Stimulated activated CD4-positive, alpha-beta T cell treated with anti-CD3 and anti-CD28 coated beads, Interleukin-15, amount 100 ng/mL, for 48 hours (primary cell): Measurements from ENCODE around the gene RIMKLB.

Experiments used
- DNase-seq, 2 donors: peaks; one replicate each; pipeline ENCODE4 v3.0.0-alpha.2; 2020; ENCODE audit warnings: low read depth in 2 of 2

RIMKLB gene, protein sequence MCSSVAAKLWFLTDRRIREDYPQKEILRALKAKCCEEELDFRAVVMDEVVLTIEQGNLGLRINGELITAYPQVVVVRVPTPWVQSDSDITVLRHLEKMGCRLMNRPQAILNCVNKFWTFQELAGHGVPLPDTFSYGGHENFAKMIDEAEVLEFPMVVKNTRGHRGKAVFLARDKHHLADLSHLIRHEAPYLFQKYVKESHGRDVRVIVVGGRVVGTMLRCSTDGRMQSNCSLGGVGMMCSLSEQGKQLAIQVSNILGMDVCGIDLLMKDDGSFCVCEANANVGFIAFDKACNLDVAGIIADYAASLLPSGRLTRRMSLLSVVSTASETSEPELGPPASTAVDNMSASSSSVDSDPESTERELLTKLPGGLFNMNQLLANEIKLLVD

DNA sequence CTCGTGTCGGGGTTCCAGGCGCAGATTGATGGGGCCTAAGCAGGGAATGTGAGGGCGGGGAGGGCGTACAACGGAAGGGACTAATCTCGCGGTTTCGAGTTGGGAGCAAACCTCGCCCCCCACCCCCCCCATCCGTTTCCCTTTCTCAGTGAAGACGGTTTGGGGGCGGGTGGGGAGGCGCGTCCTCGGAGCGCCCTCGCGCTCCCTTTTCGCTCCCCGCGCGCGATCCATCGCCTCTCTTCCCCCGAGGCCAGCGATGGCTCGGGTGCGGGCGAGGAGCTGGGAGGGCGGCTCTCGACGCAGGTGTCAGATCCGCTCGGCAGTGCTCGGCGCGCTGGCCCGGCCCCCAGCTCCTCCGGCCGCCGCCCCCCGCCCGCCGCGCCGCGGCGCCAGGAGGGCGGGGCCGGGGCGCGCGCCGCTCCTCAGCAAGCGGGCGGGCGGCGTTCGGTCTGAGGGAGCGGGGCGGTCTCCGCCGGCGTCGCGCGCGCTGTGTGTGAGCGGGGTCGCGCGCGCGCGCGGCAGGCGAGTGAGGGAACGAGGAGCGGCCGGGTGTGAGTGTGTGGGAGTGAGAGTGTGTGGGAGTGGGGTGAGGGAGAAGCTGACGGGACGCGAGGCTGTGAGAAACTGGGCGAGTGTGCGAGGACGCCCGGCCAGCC, at the start of gene RIMKLB:
RIMKLB (plus strand) TSS at position 516 of the 656 bp plus-strand sequence. CDS start 15,876 bp downstream, outside the sequence.
- peak; percentile 34 to 59 for DNase-seq

DNA sequence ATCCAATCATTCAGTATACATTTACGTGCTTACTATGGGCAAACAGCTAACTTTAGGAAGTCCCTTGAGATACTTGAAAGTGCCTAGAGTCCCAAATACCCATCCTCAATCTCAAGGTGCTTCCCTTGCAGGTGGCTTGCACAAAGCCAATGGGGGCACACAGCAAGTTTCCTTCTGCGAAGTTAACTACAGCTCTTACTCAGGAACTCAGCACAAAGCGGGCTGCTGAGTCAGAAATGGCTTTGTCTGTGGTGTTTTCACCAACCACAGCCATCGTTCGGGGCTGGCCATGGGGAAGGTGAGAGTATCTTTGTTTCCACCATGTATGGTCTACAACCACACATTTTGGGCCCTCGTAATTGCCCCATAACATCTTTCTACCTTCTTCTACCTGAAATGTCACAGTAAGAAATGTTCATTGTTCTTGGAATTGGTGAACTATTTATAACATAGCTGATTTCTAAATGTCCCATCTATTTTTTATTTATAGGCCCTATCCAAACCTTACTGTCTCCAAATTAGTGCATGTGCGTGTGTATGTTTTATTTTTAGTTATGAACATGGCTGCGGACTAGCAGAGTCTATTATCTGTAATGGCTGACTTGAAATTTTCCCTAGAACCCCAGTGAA, 49.1 kb upstream of the RIMKLB start:
- DNase-seq: peak; percentile 71 to 72

DNA sequence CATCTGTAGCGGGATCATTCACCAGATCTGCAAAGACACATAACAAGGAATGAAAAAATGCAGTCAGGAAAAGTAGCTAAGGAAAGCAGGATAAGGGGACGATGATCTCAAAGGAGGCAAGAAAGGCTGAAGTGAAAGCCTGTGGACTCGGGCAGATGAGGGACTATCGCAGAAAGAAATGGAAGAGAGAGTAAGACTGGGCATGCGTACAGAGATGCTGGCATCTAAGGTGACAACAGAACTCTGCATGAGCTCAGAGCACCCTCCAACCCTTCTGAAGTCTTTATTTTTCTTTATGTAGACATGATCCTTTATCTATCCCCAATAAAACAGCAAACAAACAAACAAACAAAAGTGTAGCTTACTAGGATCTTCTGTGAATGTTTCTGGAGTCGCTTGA, 42.4 kb upstream of the RIMKLB start:
- no peak for DNase-seq

DNA sequence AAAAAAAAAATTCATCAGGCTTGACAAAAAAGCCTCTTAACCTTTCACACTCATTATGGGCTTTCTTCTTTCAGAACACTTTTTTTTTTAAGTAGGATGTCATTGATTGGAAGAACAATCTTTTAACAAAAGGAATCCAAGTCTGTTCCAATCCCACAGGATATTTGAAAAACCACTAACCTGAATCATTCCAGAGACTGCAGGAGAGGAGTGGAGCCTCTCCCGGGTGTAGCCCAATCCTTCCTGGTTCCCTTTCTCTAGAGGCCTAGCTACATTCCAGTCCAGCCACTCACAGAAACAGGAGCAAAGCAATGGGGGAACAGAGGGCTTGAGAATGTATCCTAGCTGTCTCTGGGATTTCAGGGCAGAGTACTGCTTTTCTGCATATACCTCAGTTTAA, 39.4 kb upstream of the RIMKLB start:
- DNase-seq: no peak

DNA sequence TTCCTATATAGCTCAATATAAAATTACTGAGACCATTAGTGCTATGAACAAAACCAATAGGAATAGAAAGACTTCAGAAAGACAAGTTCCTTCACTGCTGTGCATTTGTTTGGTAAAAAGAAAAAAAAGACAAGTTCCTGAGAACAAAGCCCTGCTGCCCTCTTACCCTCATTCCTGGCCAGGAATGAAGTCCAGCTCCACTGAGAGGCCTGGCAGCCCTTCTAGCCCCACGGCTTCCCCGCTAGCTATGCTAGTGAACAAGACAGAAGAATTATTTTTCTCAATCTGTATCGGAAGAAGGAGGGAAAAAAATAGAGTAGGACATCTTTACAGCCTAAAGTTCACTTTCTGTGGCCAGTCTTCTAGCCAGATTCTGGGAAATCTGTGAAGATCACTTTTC, 36.8 kb upstream of the RIMKLB start:
- no peak for DNase-seq

DNA sequence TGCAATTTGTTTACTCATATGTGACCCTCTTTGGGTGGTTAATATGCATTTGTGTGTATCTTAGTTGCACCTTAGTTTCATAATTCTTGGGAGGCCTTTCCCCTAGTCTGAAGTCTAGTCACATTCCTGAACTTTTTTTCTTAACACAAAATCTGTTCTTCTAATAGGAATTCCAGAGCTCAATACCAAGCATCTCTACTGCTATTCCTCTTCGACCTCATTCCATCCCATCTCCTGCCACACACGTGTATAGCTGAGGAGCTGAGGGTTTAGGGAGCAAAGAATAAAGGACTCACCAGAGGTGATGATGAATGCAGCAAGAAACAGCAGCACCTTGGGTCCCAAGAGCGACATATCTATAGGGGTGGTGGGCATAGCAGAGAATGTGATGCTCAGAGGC, 36.0 kb upstream of the RIMKLB start:
- DNase-seq: no peak

DNA sequence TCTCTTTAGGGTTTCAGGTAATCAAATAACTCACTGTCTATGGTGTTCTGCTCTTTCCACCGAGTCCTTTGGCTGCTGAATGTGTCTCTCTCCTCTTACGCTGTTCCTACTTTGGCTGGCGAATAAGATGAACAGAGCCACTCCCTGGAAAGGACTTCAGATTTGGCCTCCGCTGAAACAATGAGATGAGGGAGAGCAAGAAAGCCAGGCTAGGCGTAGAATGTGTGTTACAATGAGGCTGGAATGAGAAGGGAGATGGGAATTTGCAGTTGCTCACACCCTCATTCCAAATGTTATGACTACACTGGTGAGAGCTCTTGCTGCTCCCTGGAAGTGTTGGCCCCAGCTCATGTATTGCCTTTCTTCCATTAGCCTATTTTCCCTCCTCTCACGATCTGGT, 35.2 kb upstream of the RIMKLB start, which contains the start of gene MFAP5:
MFAP5 (minus strand) TSS at position 234 of the 400 bp plus-strand sequence. CDS start 722 bp downstream, outside the sequence.
- no peak for DNase-seq

DNA sequence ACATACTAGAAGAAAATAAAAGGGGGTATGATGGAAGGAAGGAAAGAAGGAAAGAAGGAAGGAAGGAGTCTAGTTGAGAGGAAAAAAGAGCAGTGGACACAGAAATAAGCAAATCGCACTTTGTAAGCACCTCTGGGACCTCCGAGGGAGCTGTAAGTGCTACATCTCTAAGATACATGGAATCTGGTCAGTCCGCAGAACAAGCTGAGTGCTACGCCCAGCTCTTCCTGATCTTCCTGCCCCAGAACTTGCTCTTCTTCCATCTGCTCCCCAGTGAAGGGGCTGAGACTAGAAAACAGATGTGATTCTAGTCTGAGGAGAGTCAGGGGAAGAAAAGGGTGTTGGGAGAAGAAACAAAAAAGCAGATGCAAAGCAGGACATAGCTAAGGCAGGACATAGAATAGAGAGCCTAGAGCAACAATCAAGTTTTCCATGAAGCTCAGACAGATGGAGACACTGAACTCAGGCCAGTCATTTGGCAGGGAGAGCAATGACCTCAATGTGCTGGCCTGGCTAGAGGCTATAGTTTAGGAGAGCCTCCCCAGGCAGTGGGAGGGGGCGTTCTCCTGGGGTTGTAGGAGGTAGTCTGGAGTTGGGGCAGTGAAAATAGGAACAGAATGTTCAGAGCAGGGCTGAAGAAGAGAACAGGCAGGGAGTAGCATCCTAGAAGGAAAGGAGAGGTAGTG, 33.4 kb upstream of the RIMKLB start:
- no peak for DNase-seq

DNA sequence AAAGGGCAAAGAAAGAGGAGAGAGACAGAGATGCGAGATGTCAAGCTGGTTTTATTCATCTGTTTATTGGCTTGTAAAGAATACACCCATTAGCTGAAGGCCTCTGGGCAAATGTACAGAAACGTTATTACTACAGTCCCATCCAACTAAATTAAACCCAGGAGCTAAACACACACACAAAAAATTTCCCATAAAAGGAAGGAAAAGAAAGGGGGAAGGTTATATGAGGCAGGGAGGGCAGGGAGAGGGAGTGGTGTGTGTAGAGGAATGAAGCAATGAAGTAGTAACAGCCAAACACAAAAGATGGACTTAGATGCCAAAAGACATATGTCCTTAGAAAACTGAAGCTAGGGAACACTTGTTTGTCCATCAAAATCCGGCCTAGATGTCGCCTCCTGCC, 32.0 kb upstream of the RIMKLB start:
- DNase-seq: no peak

DNA sequence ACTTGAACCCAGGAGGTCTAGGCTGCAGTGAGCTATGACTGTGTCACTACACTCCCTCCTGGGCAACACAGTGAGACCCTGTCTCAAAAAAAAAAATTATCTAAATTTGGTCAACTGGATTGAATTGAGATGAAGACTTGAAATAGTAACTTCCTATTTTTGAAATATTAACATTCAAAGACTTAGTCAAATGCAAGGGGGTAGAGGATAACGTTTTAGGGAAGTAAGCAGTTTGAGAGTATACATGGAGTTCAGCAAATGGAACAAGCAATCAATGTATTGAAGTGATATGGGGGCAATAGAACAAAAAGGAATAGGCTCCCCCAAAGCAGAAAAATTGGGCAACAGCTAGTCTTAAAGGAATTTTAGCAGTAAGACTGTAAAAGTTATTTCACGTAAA, 30.5 kb upstream of the RIMKLB start:
- DNase-seq: no peak

DNA sequence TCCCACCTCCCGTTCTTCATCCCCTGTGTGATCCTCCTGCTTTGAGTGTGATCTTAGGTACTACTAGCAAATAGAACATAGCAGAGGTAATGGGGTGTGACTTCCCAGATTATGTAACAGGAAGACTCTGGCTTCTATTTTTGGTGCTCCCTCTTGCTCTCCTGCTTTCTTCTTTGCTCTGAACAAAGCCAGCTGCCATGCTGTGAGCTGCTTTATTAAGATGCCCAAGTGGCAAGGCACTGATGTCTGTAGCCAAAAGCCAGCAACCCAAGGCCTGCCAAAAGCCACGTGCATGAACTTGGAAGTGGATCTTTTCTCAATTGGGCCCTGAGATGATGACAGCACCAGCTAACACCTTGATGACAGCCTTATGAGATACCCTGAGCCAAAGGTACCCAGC, 29.4 kb upstream of the RIMKLB start:
- DNase-seq: no peak

DNA sequence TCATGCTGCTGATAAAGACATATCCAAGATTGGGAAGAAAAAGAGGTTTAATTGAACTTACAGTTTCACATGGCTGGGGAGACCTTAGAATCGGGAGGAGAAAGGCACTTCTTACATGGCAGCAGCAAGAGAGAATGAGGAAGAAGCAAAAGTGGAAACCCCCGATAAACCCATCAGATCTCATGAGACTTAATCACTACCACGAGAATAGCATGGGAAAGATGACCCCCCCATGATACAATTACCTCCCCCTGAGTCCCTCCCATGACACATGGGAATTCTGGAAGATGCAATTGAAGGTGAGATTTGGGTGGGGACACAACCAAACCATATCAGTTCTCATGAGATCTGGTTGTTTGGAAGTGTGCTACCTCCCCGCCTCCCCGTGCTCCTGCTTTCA, 25.4 kb upstream of the RIMKLB start:
- no peak for DNase-seq

DNA sequence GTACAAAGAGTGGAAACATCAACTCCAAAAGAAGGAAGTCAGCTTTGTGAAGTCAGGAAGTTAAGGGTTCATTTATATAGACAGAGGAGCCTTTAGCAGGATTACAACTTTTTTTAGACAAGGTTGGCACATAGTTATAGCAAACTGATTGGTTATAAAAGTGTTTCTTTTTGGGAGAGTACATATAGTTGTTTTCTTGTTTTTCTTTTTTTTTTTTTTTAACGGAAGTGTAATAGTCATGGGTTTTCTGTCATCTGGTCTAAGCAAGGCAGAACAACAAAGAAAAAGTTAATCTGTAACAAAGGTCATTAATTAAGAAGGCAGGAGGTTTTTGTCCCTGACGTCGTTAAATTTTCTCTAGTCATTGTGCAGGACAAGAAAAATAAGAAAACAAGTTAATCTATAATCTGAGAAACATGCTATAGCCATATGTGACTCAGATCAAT, 22.2 kb upstream of the RIMKLB start:
- no peak for DNase-seq

DNA sequence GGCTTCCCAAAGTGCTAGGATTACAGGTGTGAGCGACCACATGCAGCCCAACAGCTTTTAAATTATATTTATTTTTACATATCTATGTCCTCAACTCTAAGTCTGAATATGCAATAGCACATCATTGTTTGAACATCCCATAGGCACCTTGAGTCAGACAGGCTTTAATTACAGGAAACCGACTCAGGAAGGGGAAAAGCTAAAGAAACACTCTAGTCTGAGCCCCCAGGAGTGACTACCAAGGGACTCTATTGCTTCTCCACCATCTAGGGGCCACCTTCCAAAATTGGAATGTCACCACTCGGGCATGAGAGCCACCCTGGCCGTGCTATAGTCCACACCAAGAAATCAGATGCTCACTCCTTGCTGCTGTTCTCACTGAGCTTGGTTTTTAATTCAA, 21.1 kb upstream of the RIMKLB start:
- DNase-seq: no peak

DNA sequence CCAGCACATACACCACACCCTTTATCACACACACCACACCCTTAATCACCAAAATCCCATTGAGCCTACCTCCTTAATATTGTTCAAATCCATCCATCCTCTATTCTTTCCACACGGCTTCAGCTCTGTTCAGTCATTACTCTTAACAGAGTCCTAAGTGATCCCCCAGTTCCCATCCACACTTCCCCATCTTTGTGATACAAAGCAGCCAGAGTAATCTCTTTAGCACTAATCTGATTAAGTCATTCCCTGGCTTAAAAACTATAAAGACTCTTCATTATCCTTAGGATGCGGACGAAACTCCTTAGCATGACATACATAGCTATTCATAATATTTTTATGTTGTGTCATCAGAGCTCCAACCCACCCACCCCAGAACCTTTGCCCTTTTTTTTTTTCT, 20.4 kb upstream of the RIMKLB start:
- DNase-seq: no peak

DNA sequence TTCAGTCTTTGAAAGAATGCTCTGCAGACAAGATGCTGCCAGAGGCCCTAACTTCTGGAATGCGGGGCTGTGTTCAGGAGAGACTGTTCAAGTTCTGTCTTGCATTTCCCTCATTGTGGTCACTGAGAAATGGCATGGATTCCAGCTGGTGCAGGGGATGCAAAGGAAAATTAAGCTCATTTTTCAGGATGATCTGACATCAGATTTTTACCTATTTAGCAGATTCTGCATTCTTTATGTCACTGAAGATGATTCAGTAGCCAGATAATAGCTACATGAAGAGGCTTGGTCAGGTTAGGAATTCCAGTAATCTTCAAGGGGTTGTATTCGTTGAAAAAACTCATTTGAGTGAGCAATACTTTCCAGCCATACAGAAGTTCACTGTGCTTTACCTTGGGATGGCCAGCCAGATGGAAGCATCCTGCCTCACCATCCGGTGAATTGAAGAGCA, 19.1 kb upstream of the RIMKLB start:
- no peak for DNase-seq

DNA sequence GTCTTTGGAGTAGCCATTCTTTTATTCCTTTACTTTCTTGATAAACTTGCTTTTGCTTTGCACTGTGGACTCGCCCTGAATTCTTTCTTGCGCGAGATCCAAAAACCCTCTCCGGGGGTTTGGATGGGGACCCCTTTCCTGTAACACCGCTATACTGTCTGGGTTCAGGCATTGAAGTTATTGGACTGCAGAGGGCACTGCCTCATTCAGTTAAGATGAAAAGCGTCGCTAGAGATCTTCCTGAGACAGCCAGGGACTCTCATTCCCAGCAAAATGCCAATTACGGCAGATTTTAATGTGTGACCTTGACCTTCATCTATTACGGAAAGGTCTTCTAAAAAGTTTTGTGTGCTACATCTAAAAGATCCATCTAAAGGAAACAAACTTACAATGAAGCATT, 17.3 kb upstream of the RIMKLB start:
- DNase-seq: no peak

DNA sequence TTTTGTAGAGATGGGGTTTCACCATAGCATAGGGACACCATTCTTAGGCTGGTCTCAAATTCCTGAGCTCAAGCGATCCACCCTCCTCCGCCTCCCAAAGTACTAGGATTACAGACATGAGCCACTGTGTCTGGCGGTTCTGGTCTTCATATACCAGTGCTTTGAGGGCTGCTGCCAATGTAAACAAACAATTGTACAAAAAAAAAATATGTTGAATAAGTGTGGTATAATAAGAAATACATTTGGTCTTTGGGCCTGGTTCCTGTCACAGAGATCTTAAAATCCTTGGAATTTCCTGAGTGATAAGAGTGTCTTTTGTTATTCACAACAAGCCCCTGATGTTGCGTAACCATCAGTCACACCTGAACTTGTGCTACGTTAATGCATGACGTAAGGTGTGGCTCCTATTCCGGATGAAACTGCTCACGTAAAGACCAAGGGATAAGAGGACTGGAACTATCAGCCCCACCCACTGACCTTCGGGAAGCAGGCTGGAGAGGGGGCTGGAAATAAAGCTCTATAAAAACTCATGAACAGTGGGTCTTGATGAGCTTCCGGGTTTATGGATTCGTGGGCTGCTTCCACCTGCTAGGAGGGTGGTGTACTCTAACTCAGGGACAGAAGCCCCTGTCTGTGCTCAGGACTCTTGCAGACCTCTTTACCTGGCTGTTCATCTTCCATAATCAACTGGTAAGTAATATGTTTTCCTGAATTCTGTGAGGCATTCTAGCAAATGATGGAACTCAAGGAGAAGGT, 16.5 kb upstream of the RIMKLB start:
- no peak for DNase-seq

DNA sequence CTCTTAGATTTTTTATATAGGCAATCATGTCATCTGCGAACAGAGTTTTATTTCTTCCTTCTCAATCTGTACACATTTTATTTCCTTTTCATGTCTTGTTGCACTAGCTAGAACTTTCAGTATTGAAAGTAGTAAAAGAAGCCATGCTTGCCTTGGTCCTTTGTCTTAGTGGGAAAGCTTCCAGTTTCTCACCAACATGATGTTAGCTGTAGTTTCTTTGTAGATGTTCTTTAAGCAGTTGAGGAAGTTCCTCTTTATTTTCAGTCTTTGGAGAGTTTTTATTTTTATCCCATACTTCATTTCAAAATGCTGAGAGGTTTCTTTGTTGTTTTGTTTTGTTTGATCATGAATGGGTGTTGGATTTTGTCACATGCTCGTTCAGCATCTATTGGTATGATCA, 12.7 kb upstream of the RIMKLB start:
- DNase-seq: no peak

DNA sequence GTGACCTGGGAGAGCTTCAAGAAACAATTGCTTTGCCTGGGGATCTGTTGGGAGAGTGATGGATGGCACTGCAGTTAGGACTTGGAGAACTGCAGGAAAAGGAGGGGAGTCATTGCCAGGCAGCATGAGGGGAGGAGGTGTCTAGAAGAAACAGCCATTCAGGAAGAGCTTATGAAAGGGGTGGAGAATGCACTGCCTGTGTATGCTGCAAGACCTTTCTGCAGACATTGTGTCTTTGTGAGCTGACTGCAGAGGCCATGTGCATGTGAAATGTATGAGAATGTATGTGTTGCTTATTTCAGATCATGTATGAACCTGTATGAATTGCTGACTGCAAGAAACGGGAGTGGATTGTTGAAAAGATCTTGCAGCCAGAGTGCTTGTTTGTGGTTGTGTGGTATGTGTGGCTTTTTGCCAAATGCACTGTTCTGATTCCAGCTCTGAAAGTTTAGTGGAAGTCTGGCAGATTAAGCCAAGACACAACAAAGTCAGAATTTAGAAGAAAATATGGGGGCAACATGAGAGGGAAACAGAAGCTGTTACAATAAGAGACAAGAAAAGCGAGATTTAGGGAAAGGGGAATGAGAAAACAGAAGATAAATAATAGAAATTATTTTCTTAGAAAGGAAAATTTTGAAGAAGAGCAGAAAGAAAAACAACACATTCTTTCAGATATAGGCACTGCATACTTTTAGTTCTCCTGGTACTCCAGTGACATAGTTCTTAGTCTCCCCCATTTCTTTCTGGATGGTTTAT, 9.8 kb upstream of the RIMKLB start:
- DNase-seq: no peak

DNA sequence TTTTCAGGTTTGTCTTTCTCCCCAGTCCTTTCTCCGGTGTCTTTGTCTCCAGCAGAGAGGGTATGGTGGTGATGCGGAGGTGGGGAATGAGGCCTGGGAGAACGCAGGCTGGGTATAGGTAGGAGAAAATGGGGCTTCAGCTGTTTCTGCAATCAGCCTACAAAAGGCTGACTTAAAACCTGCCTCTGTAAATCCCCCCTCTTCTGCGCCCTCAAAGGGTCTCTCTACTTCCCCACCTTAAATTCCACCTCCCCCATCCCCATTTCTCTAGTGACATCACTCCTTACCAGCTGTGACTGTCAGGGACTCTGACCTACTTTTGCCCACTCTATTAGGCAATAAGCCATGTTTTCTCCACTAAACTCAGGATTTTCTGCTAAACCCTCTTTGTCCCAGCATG, 8.1 kb upstream of the RIMKLB start:
- no peak for DNase-seq
